SW 1271 (cell line): ENCODE measurements around the gene ATP6V0E1.
"Not testable (repeated sequence)": the region's sequence is repeated elsewhere in the genome, so short reads cannot be mapped to it uniquely, and the experiment has no call there.

ENCODE experiments used
- DNase-seq, 2 experiments: peaks; one replicate each; lab custom pipeline; 2025; lab: John Stamatoyannopoulos, UW

Gene ATP6V0E1

GRCh38 chr5:173004013-173004412 is 20.4 kb downstream of the ATP6V0E1 start:
- no peak for DNase-seq

GRCh38 chr5:173004447-173004846 is 20.9 kb downstream of the ATP6V0E1 start:
- DNase-seq: no peak

GRCh38 chr5:173010021-173010420 is 26.4 kb downstream of the ATP6V0E1 start:
- DNase-seq: no peak

GRCh38 chr5:173010547-173011464 is 27.2 kb downstream of the ATP6V0E1 start:
- peak in 1 of 2 experiments; percentile 39 for DNase-seq

- no peak for DNase-seq
Observed at GRCh38 chr5:173011566-173011965, 28.0 kb downstream of the ATP6V0E1 start.

GRCh38 chr5:173012882-173013281 is 29.3 kb downstream of the ATP6V0E1 start:
- no peak for DNase-seq

- DNase-seq: no peak
Observed at GRCh38 chr5:173014671-173015070, 31.1 kb downstream of the ATP6V0E1 start.

- DNase-seq: no peak
Observed at GRCh38 chr5:173015192-173015591, 31.6 kb downstream of the ATP6V0E1 start.

- DNase-seq: no peak
Observed at GRCh38 chr5:173015598-173016455, 32.3 kb downstream of the ATP6V0E1 start.

- peak; percentile 39 to 86 for DNase-seq
Observed at GRCh38 chr5:173016598-173017046, 33.1 kb downstream of the ATP6V0E1 start.

- DNase-seq: not testable (repeated sequence)
Observed at GRCh38 chr5:173017087-173017486, 33.5 kb downstream of the ATP6V0E1 start.

- no peak for DNase-seq
Observed at GRCh38 chr5:173018358-173018757, 34.8 kb downstream of the ATP6V0E1 start.

- no peak for DNase-seq
Observed at GRCh38 chr5:173020154-173020581, 36.6 kb downstream of the ATP6V0E1 start.

GRCh38 chr5:173020643-173021042 is 37.1 kb downstream of the ATP6V0E1 start:
- no peak for DNase-seq

- no peak for DNase-seq
Observed at GRCh38 chr5:173025651-173026050, 42.1 kb downstream of the ATP6V0E1 start.

- no peak for DNase-seq
Observed at GRCh38 chr5:173027905-173028304, 44.3 kb downstream of the ATP6V0E1 start.

GRCh38 chr5:173028811-173029327 is 45.3 kb downstream of the ATP6V0E1 start:
- DNase-seq: no peak

- DNase-seq: no peak
Observed at GRCh38 chr5:173029499-173029921, 45.9 kb downstream of the ATP6V0E1 start.

- not testable (repeated sequence) for DNase-seq
Observed at GRCh38 chr5:173032096-173032495, 48.5 kb downstream of the ATP6V0E1 start.

- no peak for DNase-seq
Observed at GRCh38 chr5:173032730-173033129, 49.2 kb downstream of the ATP6V0E1 start.

- no peak for DNase-seq
Observed at GRCh38 chr5:173033923-173034322, 50.4 kb downstream of the ATP6V0E1 start.
